HG03025 (cell line): ENCODE results near the gene KCNJ9.

ENCODE experiments used
- ATAC-seq: cut with Tn5 transposase; IDR thresholded peaks from one replicate; pipeline ENCODE4 v1.9.1; 2021; ENCODE audit warnings: mild to moderate bottlenecking, moderate library complexity; ENCODE audit not compliant: unreplicated experiment, low FRiP score

KCNJ9 gene

DNA sequence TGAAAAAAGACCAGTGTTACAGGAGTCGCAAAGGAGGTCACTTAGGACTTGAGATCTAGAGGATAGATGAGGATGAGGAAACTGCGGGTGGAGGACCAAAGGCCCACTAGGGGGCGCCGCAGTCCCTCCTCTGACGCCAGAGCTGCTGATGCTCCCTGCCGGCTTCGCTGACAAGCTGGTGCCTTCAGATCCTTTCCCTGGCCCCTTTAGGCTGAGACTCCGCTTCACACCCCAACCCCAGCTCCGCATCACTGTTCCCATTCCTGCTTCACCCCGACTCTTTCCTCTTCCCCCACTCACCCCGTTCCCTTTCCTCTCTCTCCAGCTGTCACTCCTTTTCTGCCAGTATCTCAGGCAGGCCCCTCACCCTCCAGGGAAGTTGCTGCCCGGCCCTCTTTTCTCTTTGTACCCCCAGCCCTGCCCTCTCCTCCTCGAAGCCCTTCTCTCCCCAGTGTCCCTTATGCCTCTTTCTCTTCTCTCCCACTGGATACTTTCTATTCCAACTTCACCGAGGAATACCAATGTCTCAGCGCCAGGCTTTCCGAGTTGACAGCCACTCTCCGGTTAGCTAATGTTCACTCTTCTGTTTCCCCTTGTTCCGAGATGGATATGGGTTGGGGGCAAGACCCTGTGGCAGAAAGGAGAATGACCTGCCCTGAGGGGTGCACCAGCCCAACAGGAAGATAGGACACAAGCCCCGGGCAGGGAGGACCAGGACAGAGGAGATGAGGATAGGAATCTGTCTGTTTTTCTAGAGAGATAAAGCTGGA, 4.5 kb downstream of the KCNJ9 start:
- ATAC-seq = no peak

DNA sequence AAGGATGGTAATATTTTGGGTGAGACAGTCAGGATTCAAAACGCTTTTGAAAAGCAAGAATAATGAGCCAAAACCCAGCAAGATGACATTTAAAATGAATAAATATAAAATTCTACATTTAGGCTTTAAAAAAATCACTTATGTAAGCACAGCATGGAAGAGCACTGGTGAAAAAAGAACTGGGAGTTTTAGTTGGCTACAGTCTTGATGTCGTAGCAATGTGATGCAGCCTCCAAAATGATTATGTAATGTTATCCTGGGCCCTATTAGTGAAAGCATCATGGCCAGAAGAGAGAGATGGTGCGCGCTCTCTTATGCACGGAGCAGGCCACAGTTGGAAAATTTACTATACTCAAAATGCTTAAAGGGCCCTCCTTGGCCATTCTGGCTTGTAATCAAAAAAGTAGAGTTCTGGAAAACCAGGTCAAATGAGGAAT, 5.1 kb downstream of the KCNJ9 start:
- ATAC-seq = no peak

GRCh38 chr1:160087118-160087662, 5.9 kb downstream of the KCNJ9 start:
- no peak for ATAC-seq

- no peak for ATAC-seq
Measured at GRCh38 chr1:160089883-160090282, 8.5 kb downstream of the KCNJ9 start.

GRCh38 chr1:160090760-160091159, 9.4 kb downstream of the KCNJ9 start:
- no peak for ATAC-seq

GRCh38 chr1:160091666-160092223, 10.4 kb downstream of the KCNJ9 start:
- no peak for ATAC-seq

DNA sequence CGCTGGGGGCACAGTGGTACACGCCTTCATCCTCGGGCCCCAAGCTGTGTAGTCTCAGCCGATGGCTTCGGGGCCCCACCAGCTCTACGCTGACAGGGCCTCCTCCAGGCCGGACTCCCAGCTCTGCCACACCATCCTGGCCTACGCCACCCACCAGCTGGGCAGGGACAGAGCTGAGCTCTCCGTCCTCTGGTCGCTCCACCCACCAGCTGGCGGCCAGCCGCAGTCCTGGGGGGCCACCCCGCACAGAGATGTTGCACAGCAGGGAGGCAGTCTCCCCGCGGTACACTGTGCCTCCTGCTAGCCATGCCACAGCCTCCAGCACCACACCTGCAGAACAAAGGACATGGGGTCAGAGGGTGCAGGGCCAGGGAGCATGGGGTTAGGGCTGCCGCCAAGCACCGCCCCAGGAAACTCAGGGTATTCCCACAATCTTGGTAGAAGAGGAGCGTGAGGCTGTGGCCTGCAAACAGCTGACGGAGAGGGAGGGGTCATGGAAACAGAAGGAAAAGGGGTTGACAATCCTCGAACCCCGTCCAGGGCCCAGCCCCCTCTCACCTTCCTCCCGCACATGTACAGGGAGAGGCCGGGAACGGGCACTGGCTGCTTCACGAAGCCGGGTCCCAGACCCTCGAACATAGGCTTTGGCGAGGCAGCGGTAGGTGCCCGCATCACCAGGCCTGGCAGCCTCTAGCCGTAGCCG, 11.2 kb downstream of the KCNJ9 start:
- ATAC-seq = no peak

DNA sequence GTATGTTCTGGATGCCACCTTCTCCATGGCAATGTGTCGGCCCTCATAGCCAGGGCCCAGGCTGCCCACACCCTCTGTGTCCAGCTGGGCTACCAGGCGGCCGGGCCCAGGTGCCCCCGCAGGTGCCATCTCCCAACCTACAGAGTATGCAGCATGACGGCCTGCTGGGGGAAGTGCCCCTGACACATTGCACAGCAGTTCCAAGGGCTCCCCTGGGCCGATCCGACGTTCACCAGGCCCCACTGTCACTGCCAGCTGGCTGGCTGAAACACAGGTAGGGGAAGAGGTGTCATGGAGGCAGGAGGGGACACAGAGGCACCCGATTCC, 11.7 kb downstream of the KCNJ9 start:
- ATAC-seq = no peak

DNA sequence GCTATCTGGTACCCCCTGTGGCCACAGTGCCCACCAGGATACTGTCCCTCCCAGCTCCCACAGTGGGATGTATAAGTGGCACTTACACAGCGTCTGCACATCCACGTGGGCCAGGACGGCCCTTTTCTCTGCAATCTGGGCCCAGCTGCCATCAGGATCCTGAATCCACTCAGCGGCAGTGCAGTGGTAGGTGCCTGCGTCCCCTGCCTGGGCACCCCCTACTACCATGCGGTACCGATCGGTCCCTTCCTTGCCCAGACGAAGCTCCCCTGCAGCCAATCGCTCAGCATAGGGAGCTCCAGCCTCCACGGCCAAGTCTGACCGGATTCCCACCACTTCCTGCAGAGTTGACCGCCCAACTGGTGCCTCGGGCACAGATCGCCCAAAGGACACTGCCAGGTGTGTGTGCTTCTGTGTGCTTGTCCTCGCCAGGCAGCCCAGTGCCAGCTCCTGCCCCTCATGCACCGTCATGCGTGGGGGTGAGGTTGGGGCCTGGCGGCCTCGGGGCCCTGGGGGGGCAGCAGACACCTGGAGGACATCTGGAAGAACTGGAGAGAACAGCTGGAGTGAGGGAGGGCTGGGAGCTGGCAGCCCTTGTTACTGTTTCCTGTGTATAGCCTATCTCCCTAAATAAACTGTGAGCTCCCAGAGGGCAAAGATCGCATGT, 12.4 kb downstream of the KCNJ9 start:
- no peak for ATAC-seq

GRCh38 chr1:160094291-160094625, 12.9 kb downstream of the KCNJ9 start:
- ATAC-seq = no peak

GRCh38 chr1:160094806-160095205, 13.5 kb downstream of the KCNJ9 start:
- no peak for ATAC-seq

DNA sequence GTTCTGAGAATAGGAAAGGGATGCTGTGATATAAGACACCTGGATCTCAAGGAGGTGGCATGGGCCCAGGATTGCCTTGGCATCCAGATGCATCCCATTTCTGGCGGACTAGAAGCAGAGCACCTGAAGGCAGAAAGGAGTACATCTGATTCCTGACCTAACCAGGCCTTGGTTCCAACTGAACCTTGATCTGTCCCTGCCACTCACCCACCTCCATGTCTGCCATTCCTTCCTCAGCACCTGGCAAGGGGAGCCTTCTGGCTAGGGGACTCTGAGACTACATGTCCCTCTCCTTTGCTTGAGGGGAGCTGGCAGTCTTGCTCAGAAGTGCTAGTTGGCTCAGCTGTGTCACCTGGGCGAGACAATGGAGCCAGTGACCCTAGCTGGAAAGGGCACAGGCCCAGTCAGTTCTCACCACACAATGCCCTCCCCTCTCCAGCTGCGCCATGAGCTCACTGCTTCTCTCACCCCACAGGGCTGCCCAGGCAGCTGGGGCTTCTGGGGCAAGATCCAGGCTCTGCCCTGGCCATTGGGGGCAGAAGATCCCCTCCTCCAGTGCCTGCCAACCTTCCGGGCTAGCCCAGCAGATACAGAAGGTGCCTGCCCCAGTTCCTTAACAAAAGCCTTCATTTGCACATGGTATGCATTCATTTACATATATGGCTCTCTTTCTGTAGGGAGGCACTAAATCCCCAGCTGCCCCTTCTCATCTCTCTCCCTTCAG, 14.2 kb downstream of the KCNJ9 start:
- no peak for ATAC-seq

DNA sequence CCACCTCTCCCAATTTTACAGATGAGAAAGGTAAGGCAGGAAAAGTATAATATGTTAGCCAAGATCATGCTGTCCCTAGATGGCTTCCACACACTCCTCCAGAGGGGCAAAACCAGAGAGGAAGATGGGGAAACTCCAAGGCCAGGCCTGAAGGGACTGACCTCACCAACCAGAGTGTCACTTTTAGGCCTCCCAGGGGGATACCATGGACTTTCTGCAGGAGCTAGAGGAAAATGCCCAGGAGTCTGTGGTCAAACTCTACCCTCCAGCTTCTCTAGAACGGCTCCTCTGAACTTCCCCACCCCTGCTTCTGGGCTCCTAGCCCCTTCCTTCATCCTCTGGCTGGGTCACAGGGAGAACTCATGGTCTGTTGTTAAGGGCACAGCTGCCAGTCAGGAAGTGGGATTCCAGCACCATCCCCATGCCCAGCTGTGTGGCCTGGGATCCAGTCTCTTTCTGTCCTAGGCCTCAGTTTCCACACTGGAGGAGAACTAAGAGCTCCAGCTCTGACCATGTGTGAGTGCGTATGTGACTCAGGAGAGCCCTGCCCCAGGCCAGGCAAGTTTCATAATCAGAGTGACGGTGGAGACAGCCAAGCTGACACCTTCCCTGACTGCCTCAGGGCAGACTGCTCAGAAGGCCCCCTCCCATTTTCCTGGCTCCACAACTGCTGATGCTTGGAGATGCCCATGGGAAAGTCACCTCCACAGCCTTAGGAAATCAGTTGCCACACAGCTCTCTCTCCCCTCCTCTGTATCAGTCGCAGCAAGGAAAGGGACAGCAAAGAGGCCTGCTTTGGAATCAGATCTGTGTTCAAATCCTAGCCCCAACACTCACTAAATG, 15.2 kb downstream of the KCNJ9 start:
- no peak for ATAC-seq

DNA sequence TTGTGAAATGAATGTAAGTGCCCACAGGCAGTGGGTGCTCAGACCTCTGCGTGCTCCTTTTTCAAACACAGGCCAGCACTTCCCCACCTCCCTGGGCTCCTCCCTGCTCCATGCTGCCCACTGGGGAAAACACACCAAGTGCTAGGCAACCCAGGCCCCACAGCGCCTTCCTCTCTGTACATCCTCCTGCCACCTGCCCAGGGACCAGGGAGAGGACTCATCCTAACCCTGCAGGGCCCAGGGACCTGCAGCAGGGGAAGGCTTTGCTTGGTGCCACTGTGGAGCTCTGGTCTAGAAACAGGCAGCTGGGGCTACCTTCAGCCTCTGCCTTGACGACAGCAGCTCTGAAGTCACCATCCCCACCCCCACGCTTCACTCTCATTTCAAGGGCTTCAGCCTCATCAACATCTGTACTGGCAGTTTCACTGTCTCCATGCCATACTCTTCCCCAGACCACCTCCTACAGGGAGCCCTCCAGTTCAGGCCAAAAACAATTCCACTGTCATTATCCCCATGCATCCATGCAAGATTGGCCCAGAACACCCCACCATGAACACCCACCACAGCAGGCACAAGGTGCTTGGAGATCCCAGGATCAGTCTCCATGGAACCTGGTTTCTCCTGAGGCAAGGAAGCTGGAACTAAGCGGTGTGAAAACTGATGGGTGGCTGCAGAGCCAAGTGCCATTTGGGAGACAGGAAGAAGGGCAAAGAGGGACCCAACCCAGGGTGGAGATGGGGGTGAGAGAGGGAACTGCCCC, 16.0 kb downstream of the KCNJ9 start:
- ATAC-seq = no peak

GRCh38 chr1:160097911-160098851, 16.8 kb downstream of the KCNJ9 start, which contains the start of gene IGSF8:
Gene IGSF8 (minus strand): TSS chr1:160098619. CDS start chr1:160098472, 147 bp downstream.
- peak; percentile 37 for ATAC-seq

DNA sequence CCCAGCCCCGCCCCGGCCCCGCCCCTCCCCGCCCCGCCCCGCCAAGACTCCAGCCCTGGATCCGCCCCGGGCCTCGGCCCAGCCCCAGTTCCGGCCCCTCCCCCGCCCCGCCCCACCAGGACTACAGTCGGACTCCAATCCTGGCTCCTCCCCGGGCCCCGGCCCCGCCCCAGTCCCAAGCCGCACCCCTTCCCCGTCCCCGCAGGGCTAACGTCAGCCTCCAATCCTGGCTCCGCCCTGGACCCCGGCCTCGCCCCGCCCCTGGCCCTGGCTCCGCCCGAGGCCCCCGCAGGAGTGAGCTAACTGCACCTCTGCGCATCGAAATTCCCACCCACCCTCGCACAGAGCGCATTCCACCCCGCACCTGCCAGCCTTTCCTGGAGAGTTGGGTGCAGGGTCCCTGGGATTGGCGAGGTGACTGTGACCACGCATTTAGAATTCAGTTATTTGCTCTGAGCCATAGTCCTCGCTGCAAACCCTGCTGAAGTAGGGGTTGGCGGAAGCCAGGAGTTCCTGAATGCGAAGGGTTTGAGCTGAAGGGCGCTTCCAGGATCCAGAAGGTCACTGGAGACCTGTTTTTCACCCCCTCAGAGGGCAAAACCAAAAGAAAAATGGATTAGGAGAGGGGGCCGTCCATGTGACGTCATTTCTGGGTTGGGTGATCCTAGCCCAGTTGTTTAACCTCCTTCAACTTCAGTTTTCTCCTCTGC, 17.7 kb downstream of the KCNJ9 start:
- peak; percentile 75 for ATAC-seq

GRCh38 chr1:160099716-160100375, 18.5 kb downstream of the KCNJ9 start:
- ATAC-seq = no peak
